ENCODE results near the gene ZNF549. TPM values are rescaled to one million over a fixed set of nuclear protein-coding genes. Genes with fewer than 3 reads are reported as not detected.
A peak's percentile ranks its signal among the peaks of the same experiment; 100 is the strongest.

The ZNF549 gene
- total and polyA plus RNA-seq, 4 donors, result 0.66 to 4.5 (median 1.5) TPM

- Histone ChIP-seq H3K27me3 (ENCODE audit: control insufficient read depth in 4 of 4, insufficient read depth in 4 of 4, low read length in 3 of 4) (no peaks in the 10 kb centered on the region), H3K4me1 (ENCODE audit: control insufficient read depth in 4 of 4, insufficient read depth in 4 of 4, low read length in 3 of 4) (no peaks in the 10 kb centered on the region), H3K27ac (ENCODE audit: low read depth in 1 of 2, low read length in 2 of 2) (no peak overlapping the region), H3K36me3 (ENCODE audit: control insufficient read depth in 4 of 4, insufficient read depth in 3 of 4, low read depth in 1 of 4, low read length in 3 of 4) (peaks cover 7 to 26% (median 17%) of the 10 kb centered on the region in 4 donors), H3K9ac (ENCODE audit: low read depth in 1 of 2, low read length in 2 of 2) (no peak overlapping the region), H3K9me3 (ENCODE audit: control insufficient read depth in 4 of 4, low read length in 3 of 4) (peaks cover 25 to 62% (median 38%) of the 10 kb centered on the region in 4 donors), H3K4me3 (ENCODE audit: low read depth in 1 of 3, low read length in 3 of 3) (peak overlapping the region in 2 of 3 donors; percentile 3 to 20)
- WGBS, result 97% methylated on average over 6 of the region's 6 CpGs
- no peak for TF ChIP-seq RXRA (IDR thresholded peaks at IDR 0.05)
- TF ChIP-seq YY1 (IDR thresholded peaks at IDR 0.05), result no peak
- no peak for TF ChIP-seq GABPA (IDR thresholded peaks at IDR 0.05 in 1 of 2, conservative IDR thresholded peaks at IDR 0.05 in 1 of 2)
- TF ChIP-seq HNF4G (IDR thresholded peaks at IDR 0.05), result no peak
- TF ChIP-seq CTCF (IDR thresholded peaks at IDR 0.05; ENCODE audit: low read depth, low read length, missing input control), result no peak
- no peak for TF ChIP-seq NR2F2 (IDR thresholded peaks at IDR 0.05)
- no peak for TF ChIP-seq FOXA1 (IDR thresholded peaks at IDR 0.05)
- no peak for TF ChIP-seq REST (IDR thresholded peaks at IDR 0.05)
- TF ChIP-seq ZBTB33 (IDR thresholded peaks at IDR 0.05), result no peak
- TF ChIP-seq ATF3 (IDR thresholded peaks at IDR 0.05), result no peak
- DNase-seq (ENCODE audit: low spot score), result no peak
These were observed 14.3 kb upstream of the ZNF549 start for GRCh38 chr19:57512845-57513244.

GRCh38 chr19:57515255-57515654, 11.9 kb upstream of the ZNF549 start:
- no peak for DNase-seq (ENCODE audit: low spot score)
- peaks cover 26 to 68% (median 40%) of the 10 kb centered on the region in 4 donors for H3K9me3 ChIP-seq (ENCODE audit: control insufficient read depth in 4 of 4, low read length in 3 of 4)
- H3K27me3 ChIP-seq (ENCODE audit: control insufficient read depth in 4 of 4, insufficient read depth in 4 of 4, low read length in 3 of 4), result no peaks in the 10 kb centered on the region
- H3K36me3 ChIP-seq (ENCODE audit: control insufficient read depth in 4 of 4, insufficient read depth in 3 of 4, low read depth in 1 of 4, low read length in 3 of 4), result peaks cover 7 to 21% (median 14%) of the 10 kb centered on the region in 4 donors
- no peak overlapping the region for H3K27ac ChIP-seq (ENCODE audit: low read depth in 1 of 2, low read length in 2 of 2)
- no peak overlapping the region for H3K9ac ChIP-seq (ENCODE audit: low read depth in 1 of 2, low read length in 2 of 2)
- WGBS, result 94% methylated on average over 5 of the region's 5 CpGs
- H3K4me3 ChIP-seq (ENCODE audit: low read depth in 1 of 3, low read length in 3 of 3), result peak overlapping the region in 2 of 3 donors; percentile 18 to 22
- no peaks in the 10 kb centered on the region for H3K4me1 ChIP-seq (ENCODE audit: control insufficient read depth in 4 of 4, insufficient read depth in 4 of 4, low read length in 3 of 4)
- TF ChIP-seq ZBTB33 (IDR thresholded peaks at IDR 0.05), result no peak
- TF ChIP-seq MAX (IDR thresholded peaks at IDR 0.05), result no peak
- no peak for TF ChIP-seq CTCF (IDR thresholded peaks at IDR 0.05; ENCODE audit: low read depth, low read length, missing input control)
- no peak for TF ChIP-seq FOXA1 (IDR thresholded peaks at IDR 0.05)
- no peak for TF ChIP-seq RXRA (IDR thresholded peaks at IDR 0.05)
- TF ChIP-seq REST (IDR thresholded peaks at IDR 0.05), result no peak
